HG02571 (cell line): Measurements from ENCODE around the gene HS3ST6.
"Not testable (repeated sequence)": the region's sequence is repeated elsewhere in the genome, so short reads cannot be mapped to it uniquely, and the experiment has no call there.

Source experiments
- ATAC-seq: cut with Tn5 transposase; IDR thresholded peaks from one replicate; pipeline ENCODE4 v1.9.1; 2021; ENCODE audit warnings: mild to moderate bottlenecking, moderate library complexity; ENCODE audit not compliant: unreplicated experiment

The HS3ST6 gene

GRCh38 chr16:1929578-1930337 lies 11.5 kb upstream of the HS3ST6 start:
- peak; percentile 79 for ATAC-seq

- no peak for ATAC-seq
Observed at GRCh38 chr16:1929105-1929504, 10.9 kb upstream of the HS3ST6 start.

GRCh38 chr16:1926271-1926670 lies 8.1 kb upstream of the HS3ST6 start:
- ATAC-seq: no peak

- ATAC-seq: no peak
Observed at GRCh38 chr16:1924095-1924494, 5.9 kb upstream of the HS3ST6 start.

- no peak for ATAC-seq
Observed at GRCh38 chr16:1923299-1924034, 5.3 kb upstream of the HS3ST6 start.

- ATAC-seq: no peak
Observed at GRCh38 chr16:1922357-1922756, 4.1 kb upstream of the HS3ST6 start.

- ATAC-seq: no peak
Observed at GRCh38 chr16:1920727-1921171, 2.5 kb upstream of the HS3ST6 start.

GRCh38 chr16:1920122-1920521 lies 1.9 kb upstream of the HS3ST6 start:
- ATAC-seq: not testable (repeated sequence)

GRCh38 chr16:1919327-1919998 lies 1.2 kb upstream of the HS3ST6 start:
- no peak for ATAC-seq

GRCh38 chr16:1917665-1918350 lies 407 bp downstream of the HS3ST6 start:
- ATAC-seq: no peak

GRCh38 chr16:1917056-1917664 lies 1.1 kb downstream of the HS3ST6 start:
- no peak for ATAC-seq

- ATAC-seq: no peak
Observed at GRCh38 chr16:1916640-1916990, 1.6 kb downstream of the HS3ST6 start.

GRCh38 chr16:1915732-1916639 lies 2.2 kb downstream of the HS3ST6 start:
- no peak for ATAC-seq

GRCh38 chr16:1914988-1915387 lies 3.2 kb downstream of the HS3ST6 start:
- ATAC-seq: no peak

- no peak for ATAC-seq
Observed at GRCh38 chr16:1914084-1914608, 4.1 kb downstream of the HS3ST6 start.

- ATAC-seq: no peak
Observed at GRCh38 chr16:1913327-1914083, 4.7 kb downstream of the HS3ST6 start.

- ATAC-seq: no peak
Observed at GRCh38 chr16:1912215-1912543, 6.0 kb downstream of the HS3ST6 start.

- no peak for ATAC-seq
Observed at GRCh38 chr16:1911467-1912214, 6.6 kb downstream of the HS3ST6 start.
